ENCODE measurements around the gene C20orf204.

The C20orf204 gene

DNA sequence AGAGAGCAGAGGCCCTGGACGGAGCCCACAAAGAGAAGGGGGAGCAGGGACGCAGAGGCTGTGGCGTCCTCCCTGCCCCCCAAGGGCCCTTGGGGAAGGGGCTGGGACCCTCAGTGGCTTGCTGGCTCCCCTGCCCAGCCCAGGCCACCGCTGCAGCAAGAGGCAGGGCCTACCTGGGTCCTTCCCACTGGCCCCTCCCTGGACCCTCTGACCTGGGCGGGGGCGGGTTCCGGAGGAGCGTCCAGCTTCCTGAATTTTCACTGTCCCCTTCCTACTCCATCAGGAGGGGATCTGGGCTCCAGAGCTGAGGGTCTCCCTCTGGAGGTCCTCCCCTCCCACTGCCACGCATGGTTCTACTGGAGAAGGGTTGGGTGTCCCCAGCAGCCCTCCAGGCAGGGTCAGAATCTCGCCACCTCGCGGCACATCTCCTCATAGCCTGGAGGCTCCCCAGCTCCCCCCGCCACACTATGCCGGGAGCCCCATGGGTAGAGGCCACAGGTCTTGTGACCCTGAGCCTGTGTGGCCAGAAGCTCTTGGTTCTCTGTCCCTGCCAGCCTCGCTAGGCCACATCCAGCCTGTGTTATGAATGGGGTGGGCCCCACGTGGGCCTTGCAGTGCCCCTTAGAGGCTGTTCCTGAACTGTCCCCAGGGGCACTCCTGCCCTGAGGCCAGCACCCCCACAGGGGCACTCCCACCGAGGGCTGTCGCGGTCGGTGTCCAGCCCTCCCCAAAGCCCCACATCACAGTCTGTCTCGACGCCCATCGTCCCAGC, 14.5 kb downstream of the C20orf204 start:
- no peaks in the 10 kb centered on the region for H3K36me3 ChIP-seq (ENCODE audit: insufficient read depth, low read length)
- H3K4me2 ChIP-seq (ENCODE audit: insufficient read depth, low read length) = no peak overlapping the region
- ATAC-seq (ENCODE audit: insufficient read depth, low read depth) = no peak
- TF ChIP-seq, protein P1, sequence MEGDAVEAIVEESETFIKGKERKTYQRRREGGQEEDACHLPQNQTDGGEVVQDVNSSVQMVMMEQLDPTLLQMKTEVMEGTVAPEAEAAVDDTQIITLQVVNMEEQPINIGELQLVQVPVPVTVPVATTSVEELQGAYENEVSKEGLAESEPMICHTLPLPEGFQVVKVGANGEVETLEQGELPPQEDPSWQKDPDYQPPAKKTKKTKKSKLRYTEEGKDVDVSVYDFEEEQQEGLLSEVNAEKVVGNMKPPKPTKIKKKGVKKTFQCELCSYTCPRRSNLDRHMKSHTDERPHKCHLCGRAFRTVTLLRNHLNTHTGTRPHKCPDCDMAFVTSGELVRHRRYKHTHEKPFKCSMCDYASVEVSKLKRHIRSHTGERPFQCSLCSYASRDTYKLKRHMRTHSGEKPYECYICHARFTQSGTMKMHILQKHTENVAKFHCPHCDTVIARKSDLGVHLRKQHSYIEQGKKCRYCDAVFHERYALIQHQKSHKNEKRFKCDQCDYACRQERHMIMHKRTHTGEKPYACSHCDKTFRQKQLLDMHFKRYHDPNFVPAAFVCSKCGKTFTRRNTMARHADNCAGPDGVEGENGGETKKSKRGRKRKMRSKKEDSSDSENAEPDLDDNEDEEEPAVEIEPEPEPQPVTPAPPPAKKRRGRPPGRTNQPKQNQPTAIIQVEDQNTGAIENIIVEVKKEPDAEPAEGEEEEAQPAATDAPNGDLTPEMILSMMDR (IDR thresholded peaks at IDR 0.05; ENCODE audit: borderline replicate concordance, extremely low read depth, low read length, poor library complexity, severe bottlenecking) = no peak
- no peak for TF ChIP-seq EZH2 (IDR thresholded peaks at IDR 0.05; ENCODE audit: borderline replicate concordance, low read depth, low read length, severe bottlenecking)
- H2AFZ ChIP-seq (ENCODE audit: low read depth, low read length) = no peak overlapping the region
- H3K4me1 ChIP-seq (ENCODE audit: insufficient read depth, low read length) = no peaks in the 10 kb centered on the region
- no peaks in the 10 kb centered on the region for H3K27me3 ChIP-seq (ENCODE audit: insufficient read depth, low read length, poor library complexity)
- H3K79me2 ChIP-seq (ENCODE audit: insufficient read depth, low read length) = no peaks in the 10 kb centered on the region
- H4K20me1 ChIP-seq (ENCODE audit: insufficient read depth, low read length) = no peaks in the 10 kb centered on the region
- no peak overlapping the region for H3K27ac ChIP-seq (ENCODE audit: low read length)
- no peak for DNase-seq
- no peak overlapping the region for H3K9ac ChIP-seq (ENCODE audit: low read depth, low read length)
- H3K9me3 ChIP-seq (ENCODE audit: insufficient read depth, low read length, severe bottlenecking) = no peaks in the 10 kb centered on the region
- H3K4me3 ChIP-seq (ENCODE audit: low read depth in 1 of 2, low read length in 2 of 2) = no peak overlapping the region

DNA sequence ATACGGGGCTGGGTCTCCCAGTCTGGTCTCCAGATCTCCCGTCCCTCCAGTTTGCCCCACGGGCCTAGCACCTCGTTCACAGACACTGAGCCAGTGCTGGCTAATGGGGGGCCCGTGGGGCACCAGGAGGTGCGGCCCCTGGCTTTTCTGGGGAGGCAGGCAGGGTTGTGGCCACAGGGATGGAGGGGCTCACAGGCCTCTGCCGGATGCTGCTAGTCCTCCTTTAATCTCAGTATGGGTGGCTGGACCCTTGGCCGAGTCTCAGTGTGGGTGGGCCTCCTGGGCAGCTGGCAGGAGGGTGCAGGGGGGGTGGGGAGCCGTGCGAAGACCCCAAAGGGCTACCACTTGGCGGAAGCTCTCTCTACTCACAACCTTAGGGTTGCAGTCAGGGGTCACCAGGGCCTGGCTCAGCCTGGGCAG, 15.1 kb downstream of the C20orf204 start:
- no peak overlapping the region for H2AFZ ChIP-seq (ENCODE audit: low read depth, low read length)
- no peaks in the 10 kb centered on the region for H3K9me3 ChIP-seq (ENCODE audit: insufficient read depth, low read length, severe bottlenecking)
- no peak overlapping the region for H3K27ac ChIP-seq (ENCODE audit: low read length)
- H3K4me2 ChIP-seq (ENCODE audit: insufficient read depth, low read length) = no peak overlapping the region
- H3K9ac ChIP-seq (ENCODE audit: low read depth, low read length) = no peak overlapping the region
- no peaks in the 10 kb centered on the region for H3K79me2 ChIP-seq (ENCODE audit: insufficient read depth, low read length)
- DNase-seq = no peak
- no peaks in the 10 kb centered on the region for H4K20me1 ChIP-seq (ENCODE audit: insufficient read depth, low read length)
- no peaks in the 10 kb centered on the region for H3K27me3 ChIP-seq (ENCODE audit: insufficient read depth, low read length, poor library complexity)
- TF ChIP-seq, protein P1 (IDR thresholded peaks at IDR 0.05; ENCODE audit: borderline replicate concordance, extremely low read depth, low read length, poor library complexity, severe bottlenecking) = no peak
- TF ChIP-seq EZH2 (IDR thresholded peaks at IDR 0.05; ENCODE audit: borderline replicate concordance, low read depth, low read length, severe bottlenecking) = no peak
- no peak for ATAC-seq (ENCODE audit: insufficient read depth, low read depth)
- H3K4me1 ChIP-seq (ENCODE audit: insufficient read depth, low read length) = no peaks in the 10 kb centered on the region
- H3K4me3 ChIP-seq (ENCODE audit: low read depth in 1 of 2, low read length in 2 of 2) = no peak overlapping the region
- H3K36me3 ChIP-seq (ENCODE audit: insufficient read depth, low read length) = no peaks in the 10 kb centered on the region

DNA sequence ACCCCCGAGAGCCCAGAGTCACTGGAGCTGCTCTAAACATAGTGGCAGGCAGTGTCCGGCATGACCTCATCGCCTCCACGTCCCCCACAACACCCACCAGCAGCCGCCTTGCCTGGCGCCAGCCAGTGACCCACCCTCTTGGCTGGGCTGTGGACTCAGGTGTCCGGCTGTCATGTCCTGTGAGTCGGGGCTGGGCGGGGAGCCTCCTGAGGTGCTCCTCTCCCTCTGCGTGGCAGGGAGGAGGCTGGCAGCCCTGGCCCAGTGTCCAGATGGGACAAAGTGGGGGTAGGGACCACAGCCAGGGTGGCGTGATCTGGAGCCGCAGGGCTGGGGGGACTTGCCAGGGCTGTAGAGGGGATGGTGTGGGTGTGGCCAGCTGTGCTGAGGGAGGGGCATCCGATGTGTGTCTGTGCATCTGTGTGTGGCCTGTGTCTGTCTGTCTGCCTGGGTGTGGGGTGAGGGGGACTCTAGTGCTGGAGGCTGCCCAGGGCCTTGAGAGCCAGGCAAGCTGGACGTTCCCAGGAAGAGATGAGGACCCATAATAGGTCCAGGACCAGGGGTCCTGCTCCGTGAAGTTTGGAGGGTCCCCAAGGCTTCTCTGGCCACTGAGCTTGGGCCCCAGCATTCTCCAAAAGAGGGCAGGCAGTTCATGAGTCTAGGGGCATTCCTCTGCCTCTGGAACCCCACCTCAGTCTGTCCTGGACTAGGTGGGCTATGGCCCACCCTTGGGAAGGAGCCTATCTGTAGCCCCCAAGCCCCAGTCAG, 15.8 kb downstream of the C20orf204 start:
- no peaks in the 10 kb centered on the region for H3K36me3 ChIP-seq (ENCODE audit: insufficient read depth, low read length)
- H2AFZ ChIP-seq (ENCODE audit: low read depth, low read length) = no peak overlapping the region
- H3K27ac ChIP-seq (ENCODE audit: low read length) = no peak overlapping the region
- no peak overlapping the region for H3K4me3 ChIP-seq (ENCODE audit: low read depth in 1 of 2, low read length in 2 of 2)
- TF ChIP-seq, protein P1 (IDR thresholded peaks at IDR 0.05; ENCODE audit: borderline replicate concordance, extremely low read depth, low read length, poor library complexity, severe bottlenecking) = no peak
- no peak for TF ChIP-seq EZH2 (IDR thresholded peaks at IDR 0.05; ENCODE audit: borderline replicate concordance, low read depth, low read length, severe bottlenecking)
- H3K4me2 ChIP-seq (ENCODE audit: insufficient read depth, low read length) = no peak overlapping the region
- H4K20me1 ChIP-seq (ENCODE audit: insufficient read depth, low read length) = no peaks in the 10 kb centered on the region
- H3K9ac ChIP-seq (ENCODE audit: low read depth, low read length) = no peak overlapping the region
- H3K4me1 ChIP-seq (ENCODE audit: insufficient read depth, low read length) = no peaks in the 10 kb centered on the region
- no peaks in the 10 kb centered on the region for H3K79me2 ChIP-seq (ENCODE audit: insufficient read depth, low read length)
- ATAC-seq (ENCODE audit: insufficient read depth, low read depth) (no peak), DNase-seq (no peak)
- H3K9me3 ChIP-seq (ENCODE audit: insufficient read depth, low read length, severe bottlenecking) = no peaks in the 10 kb centered on the region
- H3K27me3 ChIP-seq (ENCODE audit: insufficient read depth, low read length, poor library complexity) = no peaks in the 10 kb centered on the region
